Measurements from ENCODE around the gene INPP5J. TPM values are rescaled to one million over a fixed set of nuclear protein-coding genes. Genes with fewer than 3 reads are reported as not detected.

The INPP5J gene
- total and polyA plus RNA-seq, 2 donors (not counting 1 experiment from before 2014, with no cell fraction given): 0.17 to 0.33 TPM

GRCh38 chr22:31140746-31141145, 18.0 kb downstream of the INPP5J start:
- no peaks in the 10 kb centered on the region for H3K9me3 ChIP-seq (ENCODE audit: control insufficient read depth, insufficient read depth, low read depth, low read length)
- H3K27ac ChIP-seq (ENCODE audit: insufficient read depth, low read length): no peak overlapping the region
- no peaks in the 10 kb centered on the region for H3K36me3 ChIP-seq (ENCODE audit: control insufficient read depth, insufficient read depth, low read length)
- H4K20me1 ChIP-seq (ENCODE audit: control insufficient read depth, extremely low read depth, insufficient read depth, low read length): no peaks in the 10 kb centered on the region
- no peak overlapping the region for H3K4me3 ChIP-seq (replicated peaks in 1 of 4; ENCODE audit: control extremely low read depth in 1 of 4, insufficient read depth in 1 of 4, low read depth in 3 of 4, low read length in 4 of 4)
- H3K27me3 ChIP-seq (ENCODE audit: control insufficient read depth, insufficient read depth, low read length): peaks cover 13% of the 10 kb centered on the region
- no peak overlapping the region for H3K9ac ChIP-seq (ENCODE audit: insufficient read depth, low read length)
- H3K79me2 ChIP-seq (ENCODE audit: control insufficient read depth, insufficient read depth, low read length): no peaks in the 10 kb centered on the region
- no peaks in the 10 kb centered on the region for H3K4me1 ChIP-seq (ENCODE audit: control insufficient read depth, extremely low read depth, insufficient read depth, low read length)
- no peak overlapping the region for H2AFZ ChIP-seq (ENCODE audit: low read length)
- H3K4me2 ChIP-seq (ENCODE audit: extremely low read depth, insufficient read depth, low read length): no peak overlapping the region
- no peak for DNase-seq (ENCODE audit: low read depth in 2 of 2)
- TF ChIP-seq EZH2 (IDR thresholded peaks at IDR 0.05; ENCODE audit: low read length, missing control alignments): no peak
- TF ChIP-seq CTCF (conservative IDR thresholded peaks at IDR 0.05 in 1 of 2, IDR thresholded peaks at IDR 0.05 in 1 of 2; ENCODE audit: low read depth in 1 of 2, low read length in 2 of 2): no peak

- H4K20me1 ChIP-seq (ENCODE audit: control insufficient read depth, extremely low read depth, insufficient read depth, low read length): no peaks in the 10 kb centered on the region
- H3K4me2 ChIP-seq (ENCODE audit: extremely low read depth, insufficient read depth, low read length): no peak overlapping the region
- no peaks in the 10 kb centered on the region for H3K4me1 ChIP-seq (ENCODE audit: control insufficient read depth, extremely low read depth, insufficient read depth, low read length)
- H3K27me3 ChIP-seq (ENCODE audit: control insufficient read depth, insufficient read depth, low read length): peaks cover 13% of the 10 kb centered on the region
- no peak for DNase-seq (ENCODE audit: low read depth in 2 of 2)
- H3K36me3 ChIP-seq (ENCODE audit: control insufficient read depth, insufficient read depth, low read length): no peaks in the 10 kb centered on the region
- H3K4me3 ChIP-seq (replicated peaks in 1 of 4; ENCODE audit: control extremely low read depth in 1 of 4, insufficient read depth in 1 of 4, low read depth in 3 of 4, low read length in 4 of 4): no peak overlapping the region
- TF ChIP-seq EZH2 (IDR thresholded peaks at IDR 0.05; ENCODE audit: low read length, missing control alignments) (no peak), CTCF (conservative IDR thresholded peaks at IDR 0.05 in 1 of 2, IDR thresholded peaks at IDR 0.05 in 1 of 2; ENCODE audit: low read depth in 1 of 2, low read length in 2 of 2) (no peak)
- H3K27ac ChIP-seq (ENCODE audit: insufficient read depth, low read length): no peak overlapping the region
- H3K9ac ChIP-seq (ENCODE audit: insufficient read depth, low read length): no peak overlapping the region
- no peak overlapping the region for H2AFZ ChIP-seq (ENCODE audit: low read length)
- no peaks in the 10 kb centered on the region for H3K79me2 ChIP-seq (ENCODE audit: control insufficient read depth, insufficient read depth, low read length)
- H3K9me3 ChIP-seq (ENCODE audit: control insufficient read depth, insufficient read depth, low read depth, low read length): no peaks in the 10 kb centered on the region
Observed at GRCh38 chr22:31141551-31141950, 18.8 kb downstream of the INPP5J start.

GRCh38 chr22:31142285-31142684, 19.5 kb downstream of the INPP5J start:
- H3K27me3 ChIP-seq (ENCODE audit: control insufficient read depth, insufficient read depth, low read length): peaks cover 13% of the 10 kb centered on the region
- DNase-seq (ENCODE audit: low read depth in 2 of 2): no peak
- no peaks in the 10 kb centered on the region for H3K9me3 ChIP-seq (ENCODE audit: control insufficient read depth, insufficient read depth, low read depth, low read length)
- H4K20me1 ChIP-seq (ENCODE audit: control insufficient read depth, extremely low read depth, insufficient read depth, low read length): no peaks in the 10 kb centered on the region
- no peak overlapping the region for H2AFZ ChIP-seq (ENCODE audit: low read length)
- H3K4me3 ChIP-seq (replicated peaks in 1 of 4; ENCODE audit: control extremely low read depth in 1 of 4, insufficient read depth in 1 of 4, low read depth in 3 of 4, low read length in 4 of 4): no peak overlapping the region
- no peak overlapping the region for H3K27ac ChIP-seq (ENCODE audit: insufficient read depth, low read length)
- no peaks in the 10 kb centered on the region for H3K79me2 ChIP-seq (ENCODE audit: control insufficient read depth, insufficient read depth, low read length)
- no peak overlapping the region for H3K9ac ChIP-seq (ENCODE audit: insufficient read depth, low read length)
- no peaks in the 10 kb centered on the region for H3K4me1 ChIP-seq (ENCODE audit: control insufficient read depth, extremely low read depth, insufficient read depth, low read length)
- H3K4me2 ChIP-seq (ENCODE audit: extremely low read depth, insufficient read depth, low read length): no peak overlapping the region
- TF ChIP-seq CTCF (conservative IDR thresholded peaks at IDR 0.05 in 1 of 2, IDR thresholded peaks at IDR 0.05 in 1 of 2; ENCODE audit: low read depth in 1 of 2, low read length in 2 of 2) (no peak), EZH2 (IDR thresholded peaks at IDR 0.05; ENCODE audit: low read length, missing control alignments) (no peak)
- no peaks in the 10 kb centered on the region for H3K36me3 ChIP-seq (ENCODE audit: control insufficient read depth, insufficient read depth, low read length)

All from fibroblast of lung (primary cell).